Measurements from ENCODE around the gene ADAM30.
"Not testable (repeated sequence)": the region's sequence is repeated elsewhere in the genome, so short reads cannot be mapped to it uniquely, and the experiment has no call there.

The ADAM30 gene

DNA sequence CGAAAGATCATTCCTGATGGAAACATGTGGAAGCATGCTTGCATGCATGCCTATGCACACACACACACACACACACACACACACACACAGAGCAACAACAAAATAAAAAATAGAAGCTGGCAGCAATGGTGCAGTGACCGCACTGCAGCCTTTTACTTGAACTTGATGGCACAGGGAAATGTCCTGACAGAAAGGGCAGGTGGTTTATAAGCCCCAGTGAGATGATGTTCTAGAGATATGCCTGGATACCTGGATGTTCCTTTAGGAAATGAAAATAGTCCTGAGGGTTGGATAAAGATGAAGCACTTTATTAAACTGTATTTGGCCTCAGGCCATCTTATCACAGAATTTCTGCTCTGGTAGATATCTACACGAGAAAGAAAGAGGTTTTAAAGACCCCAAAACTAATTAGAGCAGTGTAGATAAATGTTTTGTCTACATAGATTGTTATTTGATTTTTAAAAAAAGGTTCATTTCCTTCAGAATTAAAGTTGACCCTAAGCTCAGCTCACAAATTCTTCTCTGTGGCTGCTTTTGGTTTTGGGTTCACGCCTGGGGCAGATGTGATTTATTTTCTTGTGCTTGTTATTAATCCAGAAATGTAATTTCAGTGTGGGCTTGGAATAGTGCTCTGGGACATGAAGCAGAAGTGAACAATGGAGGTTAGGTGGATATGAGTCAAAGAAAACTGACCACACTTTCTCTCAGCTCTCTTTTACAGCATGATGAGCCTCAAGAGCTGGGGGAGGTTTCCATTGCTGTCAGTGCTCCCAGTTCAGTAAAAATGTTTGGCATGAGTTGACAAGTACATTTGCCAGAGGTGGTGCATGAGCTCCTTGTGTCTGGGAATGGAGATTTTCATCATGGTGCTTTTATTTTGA, 22.9 kb downstream of the ADAM30 start:
- DNase-seq (ENCODE audit: low spot score), result no peak

DNA sequence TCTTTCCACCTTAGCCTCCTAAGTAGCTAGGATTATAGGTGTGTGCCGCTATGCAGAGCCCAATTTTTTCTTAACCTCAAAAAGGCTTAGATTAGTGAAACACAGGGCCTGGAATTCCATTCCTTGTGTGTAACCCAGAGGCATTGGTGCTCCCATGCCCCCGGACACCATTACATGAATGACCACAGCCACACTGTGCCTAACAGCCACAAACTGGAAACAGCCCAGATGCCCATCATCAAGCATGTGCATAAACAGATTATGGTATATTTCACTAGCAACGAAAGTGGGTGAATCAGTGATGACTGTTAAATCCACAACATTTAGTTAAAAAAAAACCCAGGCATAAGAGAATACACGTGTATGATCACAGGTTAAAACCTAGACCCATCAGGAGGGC, 24.4 kb downstream of the ADAM30 start:
- no peak for DNase-seq (ENCODE audit: low spot score)

DNA sequence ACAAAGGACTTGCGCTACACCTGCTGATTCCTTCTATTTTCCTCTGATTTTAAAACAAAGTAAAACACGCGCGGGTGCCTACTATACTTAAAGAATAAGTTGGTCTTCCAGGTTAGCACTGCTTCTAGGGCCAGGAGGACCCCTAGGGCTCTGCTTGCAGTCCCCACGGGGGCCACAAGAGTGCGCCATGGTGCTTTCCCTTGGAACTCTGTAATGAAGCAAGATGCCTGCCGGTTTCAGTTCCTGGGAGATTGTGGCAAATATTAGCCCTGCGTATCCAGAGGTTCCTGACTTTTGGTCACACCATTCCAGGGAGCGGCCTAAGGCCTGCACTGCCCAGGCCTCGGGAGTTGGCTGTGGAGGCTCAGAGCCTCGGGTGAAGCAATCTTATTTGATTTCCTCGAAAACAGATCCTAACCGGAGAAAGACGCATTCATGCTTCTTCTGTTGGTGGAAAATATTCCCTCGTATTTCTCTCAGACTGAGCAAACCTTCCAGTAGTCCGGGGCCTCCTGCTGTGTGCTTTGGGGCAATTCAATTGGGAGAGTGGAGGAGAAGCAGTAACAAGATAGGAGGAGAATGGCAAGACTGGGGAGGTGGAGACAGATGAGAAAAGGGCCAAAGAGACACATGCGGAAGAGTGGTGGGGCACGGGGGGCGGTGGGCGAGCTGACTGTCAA, 25.3 kb downstream of the ADAM30 start:
- peak; percentile 54 for DNase-seq (ENCODE audit: low spot score)

DNA sequence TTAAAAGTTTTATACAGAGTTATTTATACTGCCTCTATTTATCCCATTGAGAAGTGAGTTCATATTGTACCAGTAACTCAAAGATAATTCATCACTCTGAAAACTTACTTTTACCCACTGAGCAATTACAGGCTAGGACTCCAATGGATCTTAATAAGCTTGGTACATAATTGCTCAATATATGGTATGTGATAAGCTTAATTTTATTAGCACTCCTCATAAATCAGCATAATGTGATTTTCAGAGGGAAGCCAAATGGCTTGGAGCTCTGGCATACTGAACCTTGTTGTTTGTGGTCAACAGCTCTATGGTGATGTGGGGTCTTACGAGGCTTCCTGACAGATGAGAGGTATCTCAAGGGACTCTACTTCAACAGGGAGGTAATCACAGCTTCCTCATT, 26.3 kb downstream of the ADAM30 start:
- no peak for DNase-seq (ENCODE audit: low spot score)

DNA sequence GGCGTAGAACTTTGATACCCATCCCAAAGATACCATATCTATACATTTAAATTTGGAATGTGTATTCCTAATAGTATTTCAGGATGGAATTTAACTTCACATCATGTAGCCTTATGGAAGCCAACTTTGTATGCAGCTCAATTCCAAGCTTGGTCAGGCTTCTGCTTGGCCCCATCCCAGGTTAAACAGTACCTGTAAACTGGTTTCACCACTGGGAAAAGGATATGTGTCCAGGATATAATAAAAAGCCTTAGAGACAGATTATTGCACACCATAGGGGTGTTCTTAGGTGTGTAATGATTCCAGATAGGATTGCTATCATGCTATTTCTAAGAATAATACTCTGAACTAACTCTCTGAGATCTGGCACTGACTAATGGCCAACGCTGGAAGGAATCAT, 28.1 kb downstream of the ADAM30 start:
- DNase-seq (ENCODE audit: low spot score), result no peak

DNA sequence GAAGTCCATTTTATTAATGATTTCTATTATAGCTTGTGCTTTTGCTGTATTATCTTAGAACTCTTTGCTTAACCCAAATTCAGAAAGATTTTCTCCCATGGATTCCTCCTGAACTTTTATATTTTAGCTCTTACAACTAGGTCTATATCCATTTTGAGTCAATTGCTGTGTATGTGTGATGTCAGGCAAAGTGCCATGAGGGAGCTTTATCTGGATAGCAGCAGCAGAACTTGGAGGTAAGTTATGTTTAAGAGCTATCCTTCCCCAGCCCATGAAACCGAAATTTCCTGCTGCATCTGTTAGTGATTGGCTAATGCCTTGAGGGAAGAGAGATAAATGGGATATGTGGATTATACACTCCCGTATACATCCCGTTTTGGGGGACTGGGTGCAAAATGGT, 29.9 kb downstream of the ADAM30 start:
- no peak for DNase-seq (ENCODE audit: low spot score)

DNA sequence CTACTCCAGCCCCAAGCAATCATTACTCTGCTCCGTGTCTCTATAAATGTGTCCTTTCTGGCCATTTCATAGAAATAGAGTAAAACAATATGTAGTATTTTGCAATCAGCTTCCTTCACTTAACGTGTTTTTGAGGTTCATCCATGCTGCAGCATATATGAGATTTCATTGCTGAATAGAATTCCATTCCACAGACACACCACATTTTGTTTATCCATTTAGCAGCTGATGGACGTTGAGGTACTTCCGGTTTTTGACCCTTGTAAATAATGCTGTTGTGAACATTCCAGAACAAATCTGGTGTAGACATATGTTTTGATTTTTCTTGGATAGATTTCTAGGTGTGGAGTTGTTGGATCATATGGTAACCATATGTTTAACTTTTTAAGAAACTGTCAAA, 30.7 kb downstream of the ADAM30 start:
- no peak for DNase-seq (ENCODE audit: low spot score)

DNA sequence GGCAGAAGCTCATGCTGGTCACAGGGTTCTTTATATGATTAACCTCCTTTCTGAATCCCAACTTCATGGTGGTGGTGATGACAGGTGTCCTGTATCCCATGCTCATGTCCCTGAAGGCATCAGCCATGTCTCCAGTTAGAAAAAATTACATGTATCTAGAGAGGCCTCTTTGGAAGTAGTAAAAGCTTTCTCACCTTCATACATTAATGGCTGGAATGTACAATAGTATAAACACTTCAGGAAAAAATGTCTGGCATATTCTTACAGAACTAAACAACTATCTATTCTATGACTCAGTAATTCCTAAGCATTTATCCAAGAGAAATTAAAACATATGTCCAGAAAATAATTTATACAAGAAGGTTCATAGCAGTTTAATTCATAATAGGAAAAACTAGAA, 34.0 kb downstream of the ADAM30 start:
- DNase-seq (ENCODE audit: low spot score), result no peak

DNA sequence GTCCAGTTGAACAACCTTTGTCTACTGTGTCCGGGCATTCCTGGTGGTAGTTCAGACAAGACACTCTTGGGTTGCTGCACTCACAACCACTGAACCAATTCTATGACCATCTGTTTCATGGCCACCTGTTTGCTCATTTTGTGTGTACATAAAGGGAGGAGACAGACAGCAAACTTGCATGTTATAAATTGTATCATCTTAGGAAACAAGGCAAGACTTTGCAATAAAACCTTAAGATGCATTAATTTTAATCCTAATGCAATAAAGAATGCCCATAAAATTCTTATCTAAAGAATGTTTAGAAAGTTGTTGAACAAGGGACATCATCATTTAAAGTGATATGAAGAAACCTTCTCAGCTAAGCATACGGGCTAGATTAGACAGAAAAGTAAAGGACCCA, 34.8 kb downstream of the ADAM30 start:
- no peak for DNase-seq (ENCODE audit: low spot score)

DNA sequence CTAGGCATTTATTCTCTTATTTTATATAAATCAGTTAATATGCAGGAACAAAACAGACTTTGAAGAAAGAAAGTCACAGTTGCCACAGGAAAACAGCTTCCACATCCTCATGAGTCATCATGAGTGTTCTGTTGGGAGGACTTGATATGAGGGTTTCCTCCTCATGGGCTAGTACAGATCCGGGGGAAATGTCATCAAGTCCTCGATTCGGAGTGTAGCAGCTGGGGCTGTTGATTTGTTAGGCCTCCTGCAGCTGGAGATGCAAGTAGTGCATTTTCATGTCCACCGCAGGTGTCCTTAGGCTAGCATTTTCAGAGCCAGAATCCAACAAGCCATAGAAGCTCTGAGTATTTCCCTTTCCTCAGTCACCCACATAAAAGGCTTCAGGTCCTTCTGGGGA, 36.7 kb downstream of the ADAM30 start:
- no peak for DNase-seq (ENCODE audit: low spot score)

DNA sequence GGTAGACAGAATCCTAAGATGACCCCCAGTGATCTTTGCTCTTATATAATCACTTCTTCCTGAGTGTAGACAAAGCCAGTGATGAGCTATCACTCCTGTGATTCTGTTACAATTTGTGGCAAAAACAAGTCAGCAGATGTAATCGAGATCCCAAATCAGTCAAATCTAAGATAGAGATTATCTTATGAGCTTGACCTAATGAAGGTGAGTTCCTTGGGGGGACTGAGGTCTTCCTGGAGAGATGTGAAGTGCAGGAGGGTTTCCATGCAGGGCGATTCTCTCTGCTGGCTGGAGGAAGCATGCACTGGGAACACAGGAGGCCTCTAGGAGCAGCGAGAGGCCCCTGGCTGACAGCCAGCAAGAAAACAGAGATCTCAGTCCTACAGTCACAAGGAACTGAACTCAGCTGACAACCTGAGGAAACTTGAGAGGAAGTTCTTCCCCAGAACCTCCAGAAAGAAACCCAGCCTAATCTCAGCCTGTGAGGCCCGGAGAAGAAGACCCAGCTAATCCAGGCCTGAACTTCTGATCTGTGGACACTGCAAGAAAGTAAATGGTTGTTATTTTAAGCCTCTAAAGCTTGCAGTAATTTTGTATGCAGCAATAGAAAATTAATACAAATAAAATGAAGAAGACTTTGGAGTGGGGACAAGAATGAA, 37.6 kb downstream of the ADAM30 start:
- DNase-seq (ENCODE audit: low spot score), result not testable (repeated sequence)

DNA sequence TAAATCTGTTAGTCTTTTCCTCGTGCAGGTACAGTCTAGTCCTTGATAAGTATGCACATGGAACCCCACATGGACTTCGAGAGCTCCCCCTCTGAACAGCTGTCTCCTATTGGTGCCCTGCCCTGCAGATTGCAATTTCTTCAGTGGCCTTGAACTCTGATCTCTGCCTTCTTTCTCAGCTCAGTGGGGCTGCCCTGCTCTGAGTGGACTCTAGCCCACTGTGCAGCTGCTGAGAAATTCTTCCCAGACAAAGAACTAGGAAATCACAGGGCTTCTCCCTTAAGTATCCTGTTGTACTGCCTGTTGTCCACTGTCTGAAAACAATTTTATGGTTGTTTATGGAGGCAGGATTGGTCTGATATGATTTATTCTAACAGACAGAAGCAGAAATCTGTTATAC, 38.2 kb downstream of the ADAM30 start:
- no peak for DNase-seq (ENCODE audit: low spot score)

DNA sequence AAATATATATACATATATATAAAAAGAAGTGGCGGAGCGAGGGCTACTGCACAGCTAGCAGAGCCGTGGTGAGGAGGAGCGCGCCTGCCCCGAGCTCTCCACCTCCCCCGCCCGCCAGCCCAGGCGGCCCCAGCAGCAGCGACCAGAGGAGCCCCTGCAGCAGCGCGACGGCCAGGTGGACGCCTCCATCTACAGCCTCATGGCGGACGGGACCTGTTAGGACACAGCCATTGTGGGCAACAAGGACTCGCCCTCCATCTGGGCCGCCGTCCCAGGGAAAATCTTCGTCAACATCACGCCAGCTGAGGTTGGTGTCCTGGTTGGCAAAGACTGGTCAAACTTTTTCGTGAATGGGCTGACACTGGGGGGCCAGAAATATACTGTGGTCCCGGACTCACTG, 43.2 kb downstream of the ADAM30 start:
- DNase-seq (ENCODE audit: low spot score), result no peak

DNA sequence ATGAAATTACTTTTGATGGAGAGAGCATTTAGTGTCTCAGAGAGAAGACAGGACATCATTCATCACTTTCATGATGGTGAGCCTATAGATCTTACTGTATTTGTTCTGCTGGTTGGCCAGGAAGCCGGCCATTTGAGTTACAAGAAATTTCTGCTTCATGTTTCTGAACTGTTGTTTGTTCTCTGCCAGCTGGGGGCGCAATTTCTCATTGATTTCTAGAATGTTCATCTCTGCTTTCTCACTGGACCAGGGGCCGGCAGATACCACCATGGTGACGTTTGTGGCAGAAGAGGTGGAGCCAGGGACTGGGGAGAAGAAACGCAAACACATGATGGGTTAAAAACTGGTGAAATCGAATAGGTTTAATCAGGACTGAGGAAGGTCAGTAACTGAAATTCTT, 52.1 kb downstream of the ADAM30 start:
- not testable (repeated sequence) for DNase-seq (ENCODE audit: low spot score)

Data from globus pallidus (tissue), 1 donor.